Nephron (organoid): ENCODE results near the gene TMSB10.
"Not testable (repeated sequence)": the region's sequence is repeated elsewhere in the genome, so short reads cannot be mapped to it uniquely, and the experiment has no call there.

ENCODE experiments used
- H3K27ac Mint-ChIP-seq, 3 experiments: 2 replicates each; pipeline ENCODE4 v1.8.0; 2020; ENCODE audit warnings: mixed read lengths in 3 of 3, mild to moderate bottlenecking in 2 of 3, moderate library complexity in 1 of 3
- H3K27me3 Mint-ChIP-seq: 2 replicates; pipeline ENCODE4 v1.8.0; 2021; ENCODE audit warnings: low read depth, mild to moderate bottlenecking, moderate library complexity, mixed read lengths
- H3K36me3 Mint-ChIP-seq: 2 replicates; pipeline ENCODE4 v1.8.0; 2020; ENCODE audit warnings: low read depth, mixed read lengths
- H3K4me1 Mint-ChIP-seq: 2 replicates; pipeline ENCODE4 v1.8.0; 2020; ENCODE audit warnings: mixed read lengths
- H3K4me3 Mint-ChIP-seq, 3 experiments: 2 replicates each; pipeline ENCODE4 v1.8.0; 2020; ENCODE audit warnings: mild to moderate bottlenecking in 3 of 3, mixed read lengths in 3 of 3, moderate library complexity in 2 of 3
- H3K9me3 Mint-ChIP-seq: 2 replicates; pipeline ENCODE4 v1.8.0; 2020; ENCODE audit warnings: mixed read lengths
- TF ChIP-seq, protein P1 (sequence below), 3 experiments: fragments of 200-600 bp; sonication (generic); IDR thresholded peaks; one replicate each; pipeline ENCODE4 v1.5.0; 2021; ENCODE audit warnings: antibody characterized with exemption in 3 of 3; ENCODE audit not compliant: unreplicated experiment in 3 of 3

Gene TMSB10

DNA sequence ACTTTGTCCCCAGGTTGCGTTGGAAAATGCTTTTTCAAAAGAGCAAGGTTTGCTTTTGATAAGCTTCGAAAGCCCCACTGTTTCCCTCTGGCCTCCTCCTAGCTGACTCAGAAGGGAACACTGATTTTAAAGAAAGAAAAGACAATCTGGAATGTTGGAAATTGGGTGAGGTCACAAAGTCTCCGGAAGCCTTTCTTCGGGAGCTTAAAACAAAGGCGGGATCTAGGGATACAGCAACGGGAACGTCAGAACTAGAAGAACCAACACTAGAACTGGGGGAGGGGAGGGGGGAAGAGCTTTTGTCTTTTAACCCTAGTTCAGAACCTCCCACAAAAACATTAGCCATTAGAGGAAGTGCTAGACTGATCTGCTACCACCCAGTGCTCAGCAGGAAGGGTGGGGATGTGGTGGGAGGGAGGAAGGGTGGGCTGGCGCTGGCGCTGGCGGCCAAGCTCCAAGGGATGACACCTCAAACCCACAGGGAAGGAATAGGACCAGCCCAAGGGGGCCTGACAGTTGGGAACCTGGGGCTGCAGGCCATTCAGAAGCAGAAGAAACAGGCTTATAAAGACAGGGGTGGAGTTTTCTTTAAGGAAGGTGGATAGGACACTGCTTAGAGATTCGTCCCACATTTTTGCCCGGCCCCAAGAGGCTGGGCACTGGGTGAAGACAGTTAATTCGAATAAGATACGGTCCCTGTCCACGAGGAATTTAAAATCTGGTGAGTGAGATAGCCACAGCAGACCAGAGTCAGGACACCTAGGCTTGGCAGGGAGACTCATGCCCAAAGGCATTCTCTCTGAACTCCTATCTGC lies 1.7 kb downstream of the TMSB10 start:
- H3K4me1 Mint-ChIP-seq = peaks cover 18% of the 10 kb centered on the region
- TF ChIP-seq, protein P1, sequence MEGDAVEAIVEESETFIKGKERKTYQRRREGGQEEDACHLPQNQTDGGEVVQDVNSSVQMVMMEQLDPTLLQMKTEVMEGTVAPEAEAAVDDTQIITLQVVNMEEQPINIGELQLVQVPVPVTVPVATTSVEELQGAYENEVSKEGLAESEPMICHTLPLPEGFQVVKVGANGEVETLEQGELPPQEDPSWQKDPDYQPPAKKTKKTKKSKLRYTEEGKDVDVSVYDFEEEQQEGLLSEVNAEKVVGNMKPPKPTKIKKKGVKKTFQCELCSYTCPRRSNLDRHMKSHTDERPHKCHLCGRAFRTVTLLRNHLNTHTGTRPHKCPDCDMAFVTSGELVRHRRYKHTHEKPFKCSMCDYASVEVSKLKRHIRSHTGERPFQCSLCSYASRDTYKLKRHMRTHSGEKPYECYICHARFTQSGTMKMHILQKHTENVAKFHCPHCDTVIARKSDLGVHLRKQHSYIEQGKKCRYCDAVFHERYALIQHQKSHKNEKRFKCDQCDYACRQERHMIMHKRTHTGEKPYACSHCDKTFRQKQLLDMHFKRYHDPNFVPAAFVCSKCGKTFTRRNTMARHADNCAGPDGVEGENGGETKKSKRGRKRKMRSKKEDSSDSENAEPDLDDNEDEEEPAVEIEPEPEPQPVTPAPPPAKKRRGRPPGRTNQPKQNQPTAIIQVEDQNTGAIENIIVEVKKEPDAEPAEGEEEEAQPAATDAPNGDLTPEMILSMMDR (IDR thresholded peaks at IDR 0.05; ENCODE audit: unreplicated experiment in 3 of 3) = no peak
- H3K27me3 Mint-ChIP-seq = peaks cover 10% of the 10 kb centered on the region
- peak overlapping the region; percentile 86 to 96 (median 91) for H3K27ac Mint-ChIP-seq
- peaks cover 38% of the 10 kb centered on the region for H3K36me3 Mint-ChIP-seq
- peak overlapping the region; percentile 90 to 95 (median 93) for H3K4me3 Mint-ChIP-seq
- no peaks in the 10 kb centered on the region for H3K9me3 Mint-ChIP-seq

DNA sequence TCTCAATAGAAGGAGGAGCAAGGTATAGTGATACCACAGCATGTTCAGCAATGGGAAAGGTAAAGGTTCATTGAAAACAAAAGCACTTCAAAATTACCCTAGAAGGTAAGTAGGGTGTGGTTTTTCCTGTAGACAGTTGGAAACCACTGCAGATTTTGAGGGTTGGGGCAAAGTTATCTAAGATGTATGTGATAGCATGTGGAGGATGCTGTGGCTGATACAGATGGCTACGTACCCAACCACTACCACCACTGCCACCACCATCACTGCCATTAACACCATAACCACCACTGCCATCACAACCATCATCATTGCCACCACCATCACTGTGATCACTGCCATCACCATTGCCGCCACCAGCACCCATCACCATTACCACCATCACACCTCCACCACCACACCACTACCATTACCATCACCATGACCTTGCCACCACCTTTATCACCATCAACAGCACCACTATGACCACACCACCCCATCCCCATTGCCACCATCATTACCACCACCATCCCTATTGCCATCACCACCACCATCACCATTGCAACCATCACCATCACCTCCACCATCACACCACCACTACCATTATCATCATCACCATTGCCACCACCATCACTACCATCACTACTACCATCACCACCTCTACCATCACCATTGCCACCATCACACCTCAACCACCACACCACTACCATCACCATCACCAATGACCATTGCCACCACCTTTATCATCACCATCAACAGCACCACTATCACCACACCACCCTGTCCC lies 3.7 kb downstream of the TMSB10 start:
- Mint-ChIP-seq H3K9me3 (no peaks in the 10 kb centered on the region), H3K27ac (peak overlapping the region in 2 of 3 experiments; percentile 32 to 36), H3K27me3 (peaks cover 3% of the 10 kb centered on the region), H3K4me1 (peaks cover 18% of the 10 kb centered on the region), H3K36me3 (peaks cover 41% of the 10 kb centered on the region), H3K4me3 (peak overlapping the region; percentile 90 to 95 (median 93))
- TF ChIP-seq, protein P1 (IDR thresholded peaks at IDR 0.05; ENCODE audit: unreplicated experiment in 3 of 3) = no peak

DNA sequence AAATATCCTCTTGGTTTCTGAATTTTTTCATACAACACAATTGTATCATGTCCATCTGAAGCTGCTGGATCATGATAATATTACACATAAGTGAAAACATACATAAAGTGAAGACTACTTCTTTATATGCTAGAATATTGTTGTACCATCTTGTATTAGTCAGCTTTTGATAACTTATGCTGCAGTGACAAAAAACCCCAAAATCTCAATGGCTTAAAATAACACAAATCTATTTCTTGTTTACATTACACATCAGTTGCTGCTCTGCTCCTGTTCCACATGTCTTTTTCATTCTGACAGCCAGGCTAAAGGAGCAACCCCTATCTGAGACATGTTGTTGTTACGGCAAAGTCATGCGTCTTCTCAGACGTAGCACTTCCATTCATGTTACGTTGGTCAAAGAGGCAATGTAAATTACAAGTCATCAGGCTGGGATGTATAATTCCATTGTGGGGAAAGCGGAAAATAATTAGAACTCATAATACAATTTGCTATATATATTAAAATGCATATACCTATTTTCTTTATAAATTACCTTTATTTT lies 5.8 kb downstream of the TMSB10 start:
- H3K36me3 Mint-ChIP-seq = peaks cover 41% of the 10 kb centered on the region
- H3K4me1 Mint-ChIP-seq = peaks cover 18% of the 10 kb centered on the region
- no peak overlapping the region for H3K27ac Mint-ChIP-seq
- H3K9me3 Mint-ChIP-seq = no peaks in the 10 kb centered on the region
- H3K27me3 Mint-ChIP-seq = no peaks in the 10 kb centered on the region
- TF ChIP-seq, protein P1 (IDR thresholded peaks at IDR 0.05; ENCODE audit: unreplicated experiment in 3 of 3) = no peak
- H3K4me3 Mint-ChIP-seq = no peak overlapping the region

DNA sequence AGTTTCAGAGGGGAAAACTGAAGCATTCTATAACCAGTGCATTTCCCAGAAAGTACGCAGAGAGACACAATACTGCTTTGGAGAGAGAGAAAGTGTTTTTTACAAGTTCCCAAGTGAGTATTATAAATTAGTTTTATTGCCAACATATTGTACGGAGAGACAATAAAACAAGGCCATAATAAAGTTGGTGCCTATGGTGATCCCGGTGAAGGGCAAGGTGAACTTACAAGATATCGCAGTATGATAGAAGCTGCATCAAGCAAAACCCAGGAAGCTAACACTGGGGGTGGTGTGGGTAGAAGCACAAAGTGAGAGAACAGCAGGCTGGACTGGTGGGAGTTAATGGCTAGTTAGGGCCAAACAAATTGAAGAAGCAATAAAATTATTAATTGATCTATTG lies 7.5 kb downstream of the TMSB10 start:
- TF ChIP-seq, protein P1 (IDR thresholded peaks at IDR 0.05; ENCODE audit: unreplicated experiment in 3 of 3) = no peak
- Mint-ChIP-seq H3K36me3 (peaks cover 27% of the 10 kb centered on the region), H3K27ac (no peak overlapping the region), H3K9me3 (no peaks in the 10 kb centered on the region), H3K27me3 (no peaks in the 10 kb centered on the region), H3K4me1 (peaks cover 7% of the 10 kb centered on the region), H3K4me3 (no peak overlapping the region)

DNA sequence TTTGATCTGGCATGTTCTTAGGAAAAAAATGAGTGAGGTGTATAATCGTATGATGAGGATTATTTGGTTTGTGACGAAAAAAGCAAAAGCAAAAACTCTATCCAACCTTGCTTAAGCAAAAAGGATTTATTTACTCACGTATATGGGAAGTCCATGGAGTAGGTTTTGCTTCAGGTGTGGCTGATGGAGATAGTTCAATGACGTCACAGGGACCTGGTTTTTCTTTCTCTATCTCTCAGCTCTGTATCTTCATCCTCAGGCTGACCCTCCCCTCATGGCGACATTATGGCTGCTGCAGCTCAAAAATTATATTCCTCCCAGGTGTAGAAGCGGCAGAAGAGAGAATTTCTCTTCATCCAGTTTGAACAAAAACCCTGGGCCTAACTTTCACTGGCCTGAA lies 8.9 kb downstream of the TMSB10 start:
- Mint-ChIP-seq H3K27me3 (no peaks in the 10 kb centered on the region), H3K4me1 (peaks cover 2% of the 10 kb centered on the region), H3K4me3 (no peak overlapping the region), H3K27ac (no peak overlapping the region), H3K36me3 (peaks cover 13% of the 10 kb centered on the region), H3K9me3 (no peaks in the 10 kb centered on the region)
- TF ChIP-seq, protein P1 (IDR thresholded peaks at IDR 0.05; ENCODE audit: unreplicated experiment in 3 of 3) = no peak

DNA sequence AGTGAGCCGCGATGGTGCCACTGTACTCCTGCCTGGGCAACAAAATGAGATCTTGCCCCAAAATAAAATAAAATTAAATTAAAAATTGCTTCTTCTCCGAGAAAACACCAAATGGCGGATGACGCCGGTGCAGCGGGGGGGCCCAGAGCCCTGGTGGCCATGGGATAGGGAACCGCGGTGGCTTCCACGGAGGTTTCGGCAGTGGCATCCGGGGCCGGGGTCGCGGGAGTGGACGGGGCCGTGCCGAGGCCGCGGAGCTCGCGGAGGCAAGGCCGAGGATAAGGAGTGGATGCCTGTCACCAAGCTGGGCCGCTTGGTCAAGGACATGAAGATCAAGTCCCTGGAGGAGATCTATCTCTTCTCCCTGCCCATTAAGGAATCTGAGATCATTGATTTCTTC lies 10.2 kb downstream of the TMSB10 start:
- not testable (repeated sequence) for H3K4me3 Mint-ChIP-seq, H3K27ac Mint-ChIP-seq, H3K36me3 Mint-ChIP-seq, H3K27me3 Mint-ChIP-seq, H3K9me3 Mint-ChIP-seq
- H3K4me1 Mint-ChIP-seq = peaks cover 15% of the 10 kb centered on the region

DNA sequence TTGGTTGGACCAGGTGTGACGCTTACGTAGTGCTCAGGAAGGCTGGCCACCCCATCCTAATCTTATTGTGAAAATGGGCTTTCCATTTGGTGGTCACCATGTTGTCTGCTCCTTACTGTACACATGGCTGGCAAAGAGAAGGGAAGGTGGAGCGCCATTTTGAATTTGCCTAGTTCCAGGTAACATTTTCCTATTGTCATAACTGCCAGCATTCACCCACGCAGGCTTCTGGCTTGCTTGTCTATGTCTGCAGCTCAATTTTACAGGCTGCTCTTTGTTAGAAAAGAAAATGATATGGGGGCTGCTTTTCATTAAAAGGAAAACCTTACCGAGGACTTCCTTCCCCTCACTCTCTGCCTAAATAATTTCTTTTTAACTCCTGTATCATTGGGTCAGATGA lies 12.4 kb downstream of the TMSB10 start:
- H3K36me3 Mint-ChIP-seq, H3K4me3 Mint-ChIP-seq, H3K27me3 Mint-ChIP-seq, H3K27ac Mint-ChIP-seq, H3K9me3 Mint-ChIP-seq: not testable (repeated sequence)
- H3K4me1 Mint-ChIP-seq = peaks cover 19% of the 10 kb centered on the region
